ENCODE data around the gene HCRTR1.

Gene HCRTR1

DNA sequence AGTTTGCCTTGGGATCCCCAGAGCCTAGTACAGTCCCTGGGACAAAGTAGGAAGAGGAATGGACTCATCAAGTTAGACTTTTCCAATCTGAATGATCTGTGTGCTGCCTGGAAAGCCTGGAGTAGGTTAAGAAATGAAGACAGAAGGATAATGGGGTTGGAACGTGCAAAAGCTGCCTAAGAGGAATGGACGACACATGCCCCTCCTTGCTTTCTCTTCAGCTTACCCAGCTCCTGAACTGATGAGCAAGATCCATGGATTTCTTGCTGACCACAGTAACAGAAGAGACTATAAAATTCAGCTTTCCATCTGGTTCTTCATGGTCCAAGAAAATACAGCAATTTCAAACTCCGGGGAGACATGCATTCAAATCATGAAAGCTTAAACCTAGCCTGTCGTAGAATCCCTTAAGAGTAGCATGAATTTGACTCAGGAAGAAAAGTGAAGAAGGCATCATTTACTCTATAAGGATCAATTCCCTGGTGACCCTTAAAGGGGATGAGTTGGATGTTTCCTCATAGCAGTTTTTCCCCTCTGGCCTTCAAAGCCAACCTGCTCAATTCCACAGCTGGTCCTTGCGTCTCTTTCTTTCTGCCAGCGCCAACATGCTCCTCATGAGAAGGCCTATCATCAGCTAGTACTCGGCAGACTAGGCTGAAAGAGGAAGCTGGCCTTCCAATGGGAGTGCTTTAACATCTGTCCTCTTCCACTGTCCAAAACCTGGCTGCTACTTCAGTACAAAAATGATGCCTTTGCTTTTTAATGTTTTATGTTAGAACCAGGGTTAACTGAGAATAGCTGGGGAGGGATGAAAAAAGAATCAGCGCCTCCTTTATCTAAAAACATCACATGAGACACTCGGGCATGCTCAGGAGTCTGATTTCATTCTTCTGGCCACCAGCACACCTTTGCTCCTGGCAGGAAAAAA is 32.9 kb downstream of the HCRTR1 start:
- peaks cover 4% of the 10 kb centered on the region for H3K4me1 ChIP-seq (ENCODE audit: control insufficient read depth, insufficient read depth, low read length)
- H3K9me3 ChIP-seq (replicated peaks; ENCODE audit: low read length): no peaks in the 10 kb centered on the region
- H3K4me2 ChIP-seq (ENCODE audit: low read length): no peak overlapping the region
- no peak overlapping the region for H3K9ac ChIP-seq (ENCODE audit: low read depth, low read length)
- H3K4me3 ChIP-seq (ENCODE audit: low read length): no peak overlapping the region
- H3K27me3 ChIP-seq (ENCODE audit: control insufficient read depth, insufficient read depth, low read length): no peaks in the 10 kb centered on the region
- H3K36me3 ChIP-seq (ENCODE audit: insufficient read depth, low read length): peaks cover 21% of the 10 kb centered on the region

- peaks cover 22% of the 10 kb centered on the region for H3K36me3 ChIP-seq (ENCODE audit: insufficient read depth, low read length)
Measured at GRCh38 chr1:31651089-31651420, 33.6 kb downstream of the HCRTR1 start.

GRCh38 chr1:31651766-31652165 is 34.3 kb downstream of the HCRTR1 start:
- H3K4me3 ChIP-seq (ENCODE audit: low read length): no peak overlapping the region
- no peaks in the 10 kb centered on the region for H3K4me1 ChIP-seq (ENCODE audit: control insufficient read depth, insufficient read depth, low read length)
- no peaks in the 10 kb centered on the region for H3K27me3 ChIP-seq (ENCODE audit: control insufficient read depth, insufficient read depth, low read length)
- no peak overlapping the region for H3K4me2 ChIP-seq (ENCODE audit: low read length)
- peaks cover 26% of the 10 kb centered on the region for H3K36me3 ChIP-seq (ENCODE audit: insufficient read depth, low read length)
- no peak overlapping the region for H3K9ac ChIP-seq (ENCODE audit: low read depth, low read length)
- H3K9me3 ChIP-seq (replicated peaks; ENCODE audit: low read length): no peaks in the 10 kb centered on the region

More at GRCh38 chr1:31651089-31651420, 33.6 kb downstream of the HCRTR1 start:
- H3K9ac ChIP-seq (ENCODE audit: low read depth, low read length): no peak overlapping the region
- H3K4me3 ChIP-seq (ENCODE audit: low read length): no peak overlapping the region
- H3K4me1 ChIP-seq (ENCODE audit: control insufficient read depth, insufficient read depth, low read length): no peaks in the 10 kb centered on the region
- H3K4me2 ChIP-seq (ENCODE audit: low read length): no peak overlapping the region
- H3K27me3 ChIP-seq (ENCODE audit: control insufficient read depth, insufficient read depth, low read length): no peaks in the 10 kb centered on the region
- H3K9me3 ChIP-seq (replicated peaks; ENCODE audit: low read length): no peaks in the 10 kb centered on the region

DNA sequence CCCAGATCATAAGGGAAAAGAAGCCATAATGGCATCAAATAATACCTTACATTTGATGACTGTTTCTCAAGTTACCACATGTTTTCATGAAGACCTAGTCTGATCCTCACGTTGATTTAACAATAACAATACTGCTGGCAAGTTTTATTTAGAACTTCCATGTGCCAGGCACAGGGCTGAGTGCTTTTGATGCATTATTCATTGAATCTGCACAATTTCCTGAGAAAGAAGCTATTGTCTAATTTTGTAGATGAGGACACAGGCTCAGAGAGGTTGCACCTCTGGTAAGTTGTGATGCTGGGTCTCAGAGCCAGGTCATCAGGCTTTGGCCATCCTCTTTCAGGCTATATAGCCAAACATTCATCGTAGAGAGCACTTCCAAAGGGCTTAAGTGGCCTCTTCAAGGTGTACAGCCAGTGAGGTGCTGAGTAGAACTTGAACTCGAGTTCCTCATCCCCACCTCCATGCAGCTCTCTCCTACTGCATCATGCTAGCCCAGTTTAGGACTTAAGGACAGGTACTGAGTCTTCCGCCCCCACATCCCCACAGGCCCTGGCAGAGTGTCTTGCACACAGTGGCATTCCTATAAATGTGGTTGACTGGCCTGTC is 35.5 kb downstream of the HCRTR1 start:
- no peak overlapping the region for H3K4me2 ChIP-seq (ENCODE audit: low read length)
- H3K27me3 ChIP-seq (ENCODE audit: control insufficient read depth, insufficient read depth, low read length): no peaks in the 10 kb centered on the region
- no peak overlapping the region for H3K4me3 ChIP-seq (ENCODE audit: low read length)
- H3K9me3 ChIP-seq (replicated peaks; ENCODE audit: low read length): no peaks in the 10 kb centered on the region
- no peak overlapping the region for H3K9ac ChIP-seq (ENCODE audit: low read depth, low read length)
- peaks cover 30% of the 10 kb centered on the region for H3K36me3 ChIP-seq (ENCODE audit: insufficient read depth, low read length)
- H3K4me1 ChIP-seq (ENCODE audit: control insufficient read depth, insufficient read depth, low read length): no peaks in the 10 kb centered on the region

DNA sequence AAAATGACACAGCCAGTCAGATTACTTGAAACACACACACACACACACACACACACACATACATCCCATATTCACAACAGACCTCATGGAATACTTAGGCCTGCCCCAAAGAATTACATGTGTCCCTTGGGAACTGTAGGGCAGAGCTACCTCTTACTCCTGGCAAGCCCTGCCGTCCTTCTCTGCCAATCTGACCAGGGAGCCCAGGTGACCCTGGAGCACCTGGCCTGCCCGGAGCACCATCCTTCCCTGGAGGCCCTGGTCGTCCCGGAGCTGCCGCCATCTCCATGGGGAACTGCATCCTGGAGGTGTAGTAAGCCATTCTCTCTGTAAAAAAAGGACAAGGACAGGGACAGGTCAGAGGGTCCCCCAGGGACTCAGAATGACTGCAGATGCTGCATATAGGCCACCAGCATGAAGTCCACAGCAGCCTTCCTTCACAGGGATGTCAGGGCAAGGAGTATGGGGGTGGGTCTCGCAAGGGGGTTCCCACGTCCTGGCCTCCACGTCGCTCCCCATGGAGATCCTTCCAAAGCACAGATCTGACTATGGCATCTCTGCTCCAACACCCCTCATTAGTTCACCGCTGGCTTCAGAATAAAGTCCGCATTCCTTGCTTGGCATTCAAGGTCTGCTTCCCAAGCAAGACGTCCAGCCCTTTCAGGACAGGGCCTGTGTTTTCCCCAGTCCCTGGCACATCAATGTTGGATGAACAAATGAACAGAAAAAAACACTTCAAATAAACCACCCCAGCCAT is 36.4 kb downstream of the HCRTR1 start:
- Histone ChIP-seq H3K27me3 (ENCODE audit: control insufficient read depth, insufficient read depth, low read length) (no peaks in the 10 kb centered on the region), H3K9me3 (replicated peaks; ENCODE audit: low read length) (no peaks in the 10 kb centered on the region), H3K4me2 (ENCODE audit: low read length) (no peak overlapping the region), H3K36me3 (ENCODE audit: insufficient read depth, low read length) (peaks cover 33% of the 10 kb centered on the region), H3K4me3 (ENCODE audit: low read length) (no peak overlapping the region), H3K9ac (ENCODE audit: low read depth, low read length) (no peak overlapping the region), H3K4me1 (ENCODE audit: control insufficient read depth, insufficient read depth, low read length) (no peaks in the 10 kb centered on the region)

DNA sequence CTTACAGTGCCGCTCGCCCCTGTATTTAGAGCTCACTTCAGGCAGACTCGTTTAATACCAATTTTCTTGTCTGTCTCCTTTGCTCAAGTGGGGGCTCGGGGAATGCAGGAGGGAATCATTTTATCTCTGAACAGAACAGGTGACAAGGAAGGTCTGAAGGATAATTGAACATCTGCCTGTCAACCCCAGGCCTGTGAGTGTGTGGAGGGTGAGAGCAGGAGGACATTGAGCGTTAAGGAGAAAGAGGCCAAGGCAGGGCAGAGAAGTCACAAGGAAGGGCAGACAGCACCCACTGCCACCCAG is 36.9 kb downstream of the HCRTR1 start:
- Histone ChIP-seq H3K9ac (ENCODE audit: low read depth, low read length) (no peak overlapping the region), H3K4me3 (ENCODE audit: low read length) (no peak overlapping the region), H3K4me1 (ENCODE audit: control insufficient read depth, insufficient read depth, low read length) (no peaks in the 10 kb centered on the region), H3K27me3 (ENCODE audit: control insufficient read depth, insufficient read depth, low read length) (no peaks in the 10 kb centered on the region), H3K36me3 (ENCODE audit: insufficient read depth, low read length) (peaks cover 33% of the 10 kb centered on the region), H3K4me2 (ENCODE audit: low read length) (no peak overlapping the region), H3K9me3 (replicated peaks; ENCODE audit: low read length) (no peaks in the 10 kb centered on the region)

DNA sequence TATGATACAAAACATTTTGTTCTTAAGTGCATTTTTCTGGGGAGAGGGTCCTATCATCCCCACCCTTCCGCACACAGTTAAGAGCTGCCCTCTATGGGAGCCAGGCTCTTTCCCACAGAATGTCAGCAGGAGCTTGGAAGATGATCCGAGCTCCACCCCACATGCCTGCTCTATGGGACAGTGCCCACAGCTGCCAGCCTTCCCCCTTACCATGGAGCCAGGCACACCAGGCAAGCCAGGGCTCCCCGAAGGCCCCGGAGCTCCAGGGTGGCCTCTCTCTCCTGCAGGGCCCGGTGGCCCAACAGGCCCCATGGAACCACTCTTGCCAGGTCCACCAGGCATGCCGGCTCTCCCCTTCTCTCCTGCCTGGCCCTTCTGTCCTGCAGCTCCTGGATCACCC is 37.6 kb downstream of the HCRTR1 start:
- no peak overlapping the region for H3K4me3 ChIP-seq (ENCODE audit: low read length)
- H3K36me3 ChIP-seq (ENCODE audit: insufficient read depth, low read length): peaks cover 33% of the 10 kb centered on the region
- no peaks in the 10 kb centered on the region for H3K4me1 ChIP-seq (ENCODE audit: control insufficient read depth, insufficient read depth, low read length)
- H3K9me3 ChIP-seq (replicated peaks; ENCODE audit: low read length): no peaks in the 10 kb centered on the region
- H3K27me3 ChIP-seq (ENCODE audit: control insufficient read depth, insufficient read depth, low read length): no peaks in the 10 kb centered on the region
- no peak overlapping the region for H3K4me2 ChIP-seq (ENCODE audit: low read length)
- no peak overlapping the region for H3K9ac ChIP-seq (ENCODE audit: low read depth, low read length)

DNA sequence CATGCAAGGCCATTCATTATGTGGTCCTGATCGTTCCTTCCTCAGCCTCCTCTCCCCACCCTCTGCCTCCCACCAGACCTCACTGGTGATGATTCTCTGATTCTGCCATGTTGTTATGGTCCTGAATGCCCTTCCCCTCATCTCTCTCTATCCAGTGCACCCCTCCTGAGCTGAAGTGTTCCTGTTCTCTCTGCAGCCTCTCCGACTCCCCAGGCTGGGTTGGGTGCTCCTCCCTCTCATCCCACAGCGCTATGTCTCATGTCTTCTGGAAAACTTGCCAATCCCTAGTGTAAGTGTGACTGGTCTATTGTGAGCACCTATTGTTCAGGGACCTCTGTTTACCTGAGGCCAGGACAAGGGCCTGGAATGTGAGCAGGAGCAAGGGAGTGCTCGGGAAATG is 38.3 kb downstream of the HCRTR1 start:
- peaks cover 33% of the 10 kb centered on the region for H3K36me3 ChIP-seq (ENCODE audit: insufficient read depth, low read length)
- no peaks in the 10 kb centered on the region for H3K27me3 ChIP-seq (ENCODE audit: control insufficient read depth, insufficient read depth, low read length)
- no peak overlapping the region for H3K4me2 ChIP-seq (ENCODE audit: low read length)
- no peak overlapping the region for H3K9ac ChIP-seq (ENCODE audit: low read depth, low read length)
- no peaks in the 10 kb centered on the region for H3K4me1 ChIP-seq (ENCODE audit: control insufficient read depth, insufficient read depth, low read length)
- no peak overlapping the region for H3K4me3 ChIP-seq (ENCODE audit: low read length)
- H3K9me3 ChIP-seq (replicated peaks; ENCODE audit: low read length): no peaks in the 10 kb centered on the region

DNA sequence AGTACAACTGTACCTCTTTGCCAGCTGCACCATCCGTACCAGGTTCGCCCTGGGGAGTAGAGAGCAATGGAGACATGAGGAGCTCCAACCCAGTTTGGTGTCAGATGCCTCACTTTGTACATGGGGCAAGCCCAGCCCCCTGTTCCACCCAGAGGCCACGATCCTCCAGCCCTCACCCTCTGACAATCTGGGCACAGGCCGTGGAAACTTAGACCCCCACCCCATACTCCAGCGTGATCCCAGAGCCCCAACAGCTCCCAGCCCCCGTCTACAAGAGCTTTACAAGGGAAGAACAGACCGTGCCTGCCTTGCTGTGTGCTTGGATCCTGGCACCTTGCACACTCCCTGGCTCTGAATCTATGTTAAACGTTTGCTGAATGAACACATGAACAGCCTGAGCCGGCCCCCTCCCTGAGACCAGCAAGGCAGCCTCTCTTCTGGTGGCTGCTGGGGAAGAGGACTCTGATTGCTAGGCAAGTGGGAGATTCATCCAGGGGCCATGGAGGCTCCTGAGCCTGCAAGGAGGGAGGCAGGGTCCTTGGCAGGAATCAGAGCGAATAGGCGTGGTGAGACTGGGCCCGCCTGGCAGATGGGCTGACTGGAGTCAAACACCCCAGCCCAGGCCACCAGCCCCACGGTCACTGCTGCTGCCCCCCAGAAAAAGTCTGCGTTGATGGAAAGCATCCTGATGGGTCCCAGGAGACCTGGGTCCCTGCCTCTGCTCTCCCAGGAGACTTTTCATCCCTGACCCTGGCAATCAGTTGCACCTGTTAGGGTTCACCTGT is 39.7 kb downstream of the HCRTR1 start:
- Histone ChIP-seq H3K36me3 (ENCODE audit: insufficient read depth, low read length) (peaks cover 39% of the 10 kb centered on the region), H3K27me3 (ENCODE audit: control insufficient read depth, insufficient read depth, low read length) (no peaks in the 10 kb centered on the region), H3K4me3 (ENCODE audit: low read length) (no peak overlapping the region), H3K9me3 (replicated peaks; ENCODE audit: low read length) (no peaks in the 10 kb centered on the region), H3K9ac (ENCODE audit: low read depth, low read length) (no peak overlapping the region), H3K4me2 (ENCODE audit: low read length) (no peak overlapping the region), H3K4me1 (ENCODE audit: control insufficient read depth, insufficient read depth, low read length) (no peaks in the 10 kb centered on the region)

DNA sequence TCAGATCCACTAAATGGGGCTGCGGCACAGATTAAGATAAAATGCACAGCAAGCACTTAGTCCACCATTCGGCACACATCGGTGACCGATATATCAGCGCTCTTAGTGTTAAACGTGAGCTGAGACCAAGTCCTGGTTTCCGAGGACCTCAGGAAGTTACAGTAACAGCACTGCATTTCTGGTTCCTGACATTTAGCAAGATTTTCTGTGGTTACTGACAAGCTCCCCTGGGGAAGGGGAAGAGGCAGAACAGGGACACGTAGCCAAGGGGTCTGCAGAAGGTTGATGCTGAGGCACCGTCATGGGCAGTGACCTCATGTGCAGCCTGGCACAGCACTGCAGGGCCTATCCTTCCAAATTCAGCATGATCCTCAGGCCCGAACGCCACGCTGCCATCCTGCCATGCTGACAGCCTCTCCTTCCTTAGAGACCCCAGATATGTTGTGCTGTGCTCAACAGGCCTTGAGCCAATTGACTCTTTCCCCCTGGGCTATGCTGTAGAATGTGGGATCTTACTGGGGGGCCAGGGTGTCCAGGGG is 40.6 kb downstream of the HCRTR1 start:
- Histone ChIP-seq H3K4me2 (ENCODE audit: low read length) (no peak overlapping the region), H3K9me3 (replicated peaks; ENCODE audit: low read length) (no peaks in the 10 kb centered on the region), H3K4me1 (ENCODE audit: control insufficient read depth, insufficient read depth, low read length) (no peaks in the 10 kb centered on the region), H3K27me3 (ENCODE audit: control insufficient read depth, insufficient read depth, low read length) (no peaks in the 10 kb centered on the region), H3K9ac (ENCODE audit: low read depth, low read length) (no peak overlapping the region), H3K36me3 (ENCODE audit: insufficient read depth, low read length) (peaks cover 33% of the 10 kb centered on the region), H3K4me3 (ENCODE audit: low read length) (no peak overlapping the region)

DNA sequence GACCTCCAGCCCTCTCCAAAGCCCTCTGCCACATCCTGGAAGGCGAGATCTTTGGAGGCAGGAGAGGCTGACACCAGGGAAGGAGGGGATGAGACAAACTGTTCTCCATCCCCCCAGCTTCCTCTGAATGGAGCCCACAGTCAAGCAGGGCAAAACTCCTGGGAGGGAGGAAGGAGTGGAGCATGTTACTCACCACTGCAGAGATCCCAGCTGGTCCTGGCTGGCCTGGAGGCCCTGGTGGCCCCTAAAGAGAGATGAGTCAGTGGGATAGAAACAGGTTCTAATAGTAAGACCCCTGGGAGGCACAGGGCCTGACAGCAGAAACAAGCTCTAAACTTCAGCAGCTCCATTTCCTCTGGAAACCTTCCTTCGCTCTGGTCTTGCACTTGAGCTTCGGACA is 41.2 kb downstream of the HCRTR1 start:
- H3K4me3 ChIP-seq (ENCODE audit: low read length): no peak overlapping the region
- H3K27me3 ChIP-seq (ENCODE audit: control insufficient read depth, insufficient read depth, low read length): no peaks in the 10 kb centered on the region
- peaks cover 28% of the 10 kb centered on the region for H3K36me3 ChIP-seq (ENCODE audit: insufficient read depth, low read length)
- no peaks in the 10 kb centered on the region for H3K9me3 ChIP-seq (replicated peaks; ENCODE audit: low read length)
- no peak overlapping the region for H3K4me2 ChIP-seq (ENCODE audit: low read length)
- H3K9ac ChIP-seq (ENCODE audit: low read depth, low read length): no peak overlapping the region
- H3K4me1 ChIP-seq (ENCODE audit: control insufficient read depth, insufficient read depth, low read length): no peaks in the 10 kb centered on the region

Data from skeletal muscle satellite cell (primary cell).